ENCODE results near the gene BLID.

BLID gene

GRCh38 chr11:122082205-122082604, 33.8 kb downstream of the BLID start:
- FAIRE-seq (no peak), DNase-seq (ENCODE audit: low spot score) (no peak)

GRCh38 chr11:122081073-122081472, 34.9 kb downstream of the BLID start:
- FAIRE-seq: no peak
- DNase-seq (ENCODE audit: low spot score): no peak

- FAIRE-seq (no peak), DNase-seq (ENCODE audit: low spot score) (no peak)
Measured at GRCh38 chr11:122077459-122077858, 38.6 kb downstream of the BLID start.

- FAIRE-seq: no peak
Measured at GRCh38 chr11:122076512-122077120, 39.4 kb downstream of the BLID start.

GRCh38 chr11:122075016-122075415, 41.0 kb downstream of the BLID start:
- FAIRE-seq (no peak), DNase-seq (ENCODE audit: low spot score) (no peak)

More at GRCh38 chr11:122076512-122077120, 39.4 kb downstream of the BLID start:
- no peak for DNase-seq (ENCODE audit: low spot score)

GRCh38 chr11:122074022-122074421, 42.0 kb downstream of the BLID start:
- FAIRE-seq: no peak

GRCh38 chr11:122071709-122072202, 44.3 kb downstream of the BLID start:
- DNase-seq (ENCODE audit: low spot score) (no peak), FAIRE-seq (no peak)

More at GRCh38 chr11:122074022-122074421, 42.0 kb downstream of the BLID start:
- no peak for DNase-seq (ENCODE audit: low spot score)

GRCh38 chr11:122069707-122070360, 46.2 kb downstream of the BLID start:
- no peak for FAIRE-seq

GRCh38 chr11:122068837-122069236, 47.2 kb downstream of the BLID start:
- no peak for FAIRE-seq
- DNase-seq (ENCODE audit: low spot score): no peak

More at GRCh38 chr11:122069707-122070360, 46.2 kb downstream of the BLID start:
- DNase-seq (ENCODE audit: low spot score): peak; percentile 21

- DNase-seq (ENCODE audit: low spot score): no peak
- no peak for FAIRE-seq
Measured at GRCh38 chr11:122068141-122068540, 47.9 kb downstream of the BLID start.
